Measurements from ENCODE around the gene MLLT10. TPM values are rescaled to one million over a fixed set of nuclear protein-coding genes. Genes with fewer than 3 reads are reported as not detected.

MLLT10 gene
- total RNA-seq, 2 experiments from 2014 or later, result 44.1 to 47.2 TPM

DNA sequence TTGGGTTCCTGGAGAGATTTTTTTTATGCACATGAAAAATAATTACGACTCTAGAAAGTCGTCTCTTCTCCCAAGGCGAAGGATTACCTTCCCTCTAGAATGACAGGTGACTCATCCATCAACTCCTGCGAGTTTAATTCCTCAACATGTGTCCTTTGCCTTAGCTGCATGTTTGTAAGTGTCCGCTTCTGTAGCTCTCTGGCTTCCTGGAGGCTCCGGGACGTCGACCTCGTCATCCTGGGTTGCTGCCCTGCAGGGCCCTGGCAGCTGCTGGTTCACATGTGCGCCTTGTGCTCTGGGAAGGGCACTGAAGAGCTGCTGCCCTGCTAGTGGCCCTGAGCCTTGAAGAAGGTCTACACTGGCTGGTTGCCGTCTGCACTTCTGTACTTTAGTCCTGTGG lies 210.2 kb downstream of the MLLT10 start:
- CTCF ChIA-PET, result no interaction called here
- Mint-ChIP-seq H3K4me3 (no peak overlapping the region), H3K36me3 (ENCODE audit: low read depth) (peaks cover 56% of the 10 kb centered on the region), H3K27me3 (no peaks in the 10 kb centered on the region), H3K27ac (no peak overlapping the region), H3K4me1 (peaks cover 60% of the 10 kb centered on the region), H3K9me3 (no peaks in the 10 kb centered on the region)
- no peak for DNase-seq
- POLR2A ChIA-PET, result no interaction called here

DNA sequence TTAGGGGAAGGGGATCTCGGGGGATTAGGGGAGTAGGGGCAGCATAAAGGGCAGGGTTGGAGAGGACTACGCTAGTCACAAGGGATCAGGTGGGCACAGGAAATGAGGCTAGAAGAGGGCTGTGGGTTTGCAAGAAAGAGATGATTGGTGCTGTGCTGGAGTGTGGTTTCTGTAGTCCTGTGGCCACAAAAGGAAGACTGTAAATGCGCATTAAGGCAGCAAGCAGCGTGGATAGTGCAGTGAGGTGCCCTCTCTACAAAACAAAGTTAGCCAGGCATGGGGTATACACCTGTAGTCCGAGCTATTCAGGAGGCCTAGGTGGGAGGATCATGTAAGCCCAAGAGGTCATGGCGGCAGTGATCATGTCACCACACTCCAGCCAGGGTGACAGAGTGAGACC lies 212.1 kb downstream of the MLLT10 start:
- H3K4me3 Mint-ChIP-seq, result peak overlapping the region; percentile 8
- peak overlapping the region; percentile 81 for H3K27ac Mint-ChIP-seq
- peaks cover 43% of the 10 kb centered on the region for H3K36me3 Mint-ChIP-seq (ENCODE audit: low read depth)
- ChIA-PET POLR2A (interaction anchor here (0.7 kb wide), 1 partner anchor 8 kb away, joined by 5 read pairs; no protein-coding TSS in a partner anchor), CTCF (interaction anchor here (0.5 to 1.0 kb wide), 4 partner anchors 19 to 608 kb away, joined by 3 read pairs; no protein-coding TSS in a partner anchor)
- H3K27me3 Mint-ChIP-seq, result no peaks in the 10 kb centered on the region
- H3K9me3 Mint-ChIP-seq, result no peaks in the 10 kb centered on the region
- peaks cover 42% of the 10 kb centered on the region for H3K4me1 Mint-ChIP-seq
- peak; percentile 37 for DNase-seq

DNA sequence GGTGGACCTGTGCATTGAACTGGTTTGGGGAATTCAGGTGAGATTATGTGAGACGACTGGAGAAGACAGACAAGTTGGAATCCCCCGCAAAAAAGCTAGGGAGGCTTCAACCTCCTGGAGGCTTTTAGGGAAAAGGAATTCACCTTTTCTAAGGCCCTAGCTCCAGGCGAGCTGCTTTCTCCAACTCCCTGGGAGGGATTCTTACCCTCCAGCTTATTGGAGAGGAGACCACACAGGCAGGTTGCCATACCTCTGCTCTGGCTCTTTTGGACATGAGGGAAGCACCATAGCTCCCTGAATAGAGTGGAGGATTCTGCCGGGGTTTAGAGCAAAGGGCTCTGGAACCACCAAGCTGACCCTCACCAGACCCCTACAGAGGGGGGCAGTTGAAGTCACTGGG lies 213.8 kb downstream of the MLLT10 start:
- H3K36me3 Mint-ChIP-seq (ENCODE audit: low read depth), result peaks cover 32% of the 10 kb centered on the region
- no peak overlapping the region for H3K27ac Mint-ChIP-seq
- H3K4me3 Mint-ChIP-seq, result no peak overlapping the region
- ChIA-PET POLR2A (no interaction called here), CTCF (interaction anchor here (1.2 to 1.3 kb wide), 2 partner anchors 13 to 14 kb away, joined by 3 to 4 read pairs; no protein-coding TSS in a partner anchor)
- no peaks in the 10 kb centered on the region for H3K27me3 Mint-ChIP-seq
- H3K9me3 Mint-ChIP-seq, result no peaks in the 10 kb centered on the region
- no peak for DNase-seq
- H3K4me1 Mint-ChIP-seq, result peaks cover 33% of the 10 kb centered on the region

DNA sequence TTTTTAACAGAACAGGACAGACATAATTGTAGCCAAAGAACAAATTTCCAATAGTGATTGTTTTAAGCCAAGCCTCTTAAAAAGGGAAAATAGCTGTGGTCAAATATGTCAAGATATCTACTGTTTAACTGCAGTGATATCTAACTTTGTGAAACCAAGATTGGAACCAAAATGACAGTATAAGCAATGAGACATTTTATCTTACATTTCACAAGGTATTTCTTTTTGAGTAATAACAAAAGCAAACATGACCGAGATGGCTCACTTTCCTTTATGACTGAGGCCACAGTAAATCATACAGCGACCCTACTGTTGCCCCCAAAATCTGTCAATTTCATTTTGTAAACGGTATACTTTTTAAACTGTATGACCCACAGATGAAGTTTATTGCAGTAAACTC lies 215.8 kb downstream of the MLLT10 start:
- POLR2A ChIA-PET, result no interaction called here
- H3K27me3 Mint-ChIP-seq, result no peaks in the 10 kb centered on the region
- no peaks in the 10 kb centered on the region for H3K9me3 Mint-ChIP-seq

DNA sequence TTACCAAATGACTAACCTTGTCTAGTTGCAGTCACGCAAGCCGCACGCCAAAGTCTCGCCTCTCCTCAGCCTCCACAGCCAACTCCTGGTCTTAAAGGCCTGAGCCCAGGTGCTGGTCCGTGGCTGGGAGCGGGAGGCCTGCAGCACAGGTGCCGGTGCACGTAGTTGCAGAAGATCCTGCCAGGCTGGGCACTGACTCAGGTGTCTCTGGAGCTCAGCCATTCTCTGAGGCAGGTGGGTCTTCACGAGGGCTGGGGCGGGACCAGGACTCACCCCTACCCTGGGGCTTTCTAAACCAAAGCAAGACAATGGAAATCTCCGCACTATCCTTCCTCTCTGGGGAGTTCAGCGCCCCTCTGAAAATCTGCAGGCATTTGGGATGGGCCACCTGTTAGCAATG lies 216.4 kb downstream of the MLLT10 start:
- no peaks in the 10 kb centered on the region for H3K9me3 Mint-ChIP-seq
- ChIA-PET CTCF (no interaction called here), POLR2A (no interaction called here)
- peaks cover 26% of the 10 kb centered on the region for H3K4me1 Mint-ChIP-seq
- H3K4me3 Mint-ChIP-seq, result no peak overlapping the region
- no peak for DNase-seq
- H3K27ac Mint-ChIP-seq, result no peak overlapping the region
- no peaks in the 10 kb centered on the region for H3K27me3 Mint-ChIP-seq
- H3K36me3 Mint-ChIP-seq (ENCODE audit: low read depth), result peaks cover 14% of the 10 kb centered on the region

More for the DNA sequence above, 215.8 kb downstream of the MLLT10 start:
- DNase-seq, result no peak
- peaks cover 32% of the 10 kb centered on the region for H3K4me1 Mint-ChIP-seq
- CTCF ChIA-PET, result no interaction called here
- no peak overlapping the region for H3K4me3 Mint-ChIP-seq
- H3K27ac Mint-ChIP-seq, result no peak overlapping the region
- H3K36me3 Mint-ChIP-seq (ENCODE audit: low read depth), result peaks cover 20% of the 10 kb centered on the region

DNA sequence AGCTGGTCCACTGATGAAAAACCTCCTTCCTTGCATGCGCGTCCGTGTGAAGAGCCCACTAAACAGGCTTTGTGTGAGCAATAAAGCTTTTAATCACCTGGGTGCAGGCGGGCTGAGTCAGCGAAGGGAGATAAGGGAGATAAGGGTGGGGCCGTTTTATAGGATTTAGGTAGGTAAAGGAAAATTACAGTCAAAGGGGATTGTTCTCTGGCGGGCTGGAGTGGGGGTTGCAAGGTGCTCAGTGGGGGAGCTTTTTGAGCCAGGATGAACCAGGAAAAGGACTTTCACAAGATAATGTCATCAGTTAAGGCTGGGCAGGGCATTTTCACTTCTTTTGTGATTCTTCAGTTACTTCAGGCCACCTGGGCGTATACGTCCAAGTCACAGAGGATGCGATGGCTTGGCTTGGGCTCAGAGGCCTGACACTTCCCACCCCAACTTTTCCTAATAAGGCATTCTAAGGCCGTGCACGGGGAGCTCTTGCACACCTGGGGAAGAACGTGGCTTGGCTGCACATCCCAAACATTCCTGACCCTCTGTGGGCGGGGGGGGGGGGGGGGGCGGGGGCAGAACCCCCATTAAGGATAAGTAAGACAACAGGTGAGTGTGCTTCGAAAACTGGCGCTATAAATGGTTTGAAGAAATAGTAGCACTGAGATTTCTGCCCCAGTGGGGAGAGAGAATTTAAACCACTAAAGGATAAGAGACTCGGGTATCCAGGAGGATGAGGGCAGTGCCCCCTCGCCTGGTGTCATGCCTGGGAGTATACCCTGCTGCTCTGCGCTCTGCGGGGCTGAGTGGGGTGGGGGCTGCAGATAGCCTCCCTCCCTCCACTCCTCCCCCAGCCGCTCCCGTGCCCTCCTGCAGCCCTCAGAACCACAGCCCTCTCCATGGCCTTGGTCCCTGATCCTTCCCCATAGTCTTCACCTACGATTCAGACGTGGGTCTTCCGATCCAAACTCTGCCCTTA lies 217.6 kb downstream of the MLLT10 start:
- Mint-ChIP-seq H3K9me3 (no peaks in the 10 kb centered on the region), H3K4me3 (no peak overlapping the region), H3K4me1 (peaks cover 19% of the 10 kb centered on the region), H3K27ac (peak overlapping the region; percentile 25), H3K27me3 (no peaks in the 10 kb centered on the region), H3K36me3 (ENCODE audit: low read depth) (peaks cover 8% of the 10 kb centered on the region)
- DNase-seq, result no peak
- ChIA-PET POLR2A (no interaction called here), CTCF (no interaction called here)

DNA sequence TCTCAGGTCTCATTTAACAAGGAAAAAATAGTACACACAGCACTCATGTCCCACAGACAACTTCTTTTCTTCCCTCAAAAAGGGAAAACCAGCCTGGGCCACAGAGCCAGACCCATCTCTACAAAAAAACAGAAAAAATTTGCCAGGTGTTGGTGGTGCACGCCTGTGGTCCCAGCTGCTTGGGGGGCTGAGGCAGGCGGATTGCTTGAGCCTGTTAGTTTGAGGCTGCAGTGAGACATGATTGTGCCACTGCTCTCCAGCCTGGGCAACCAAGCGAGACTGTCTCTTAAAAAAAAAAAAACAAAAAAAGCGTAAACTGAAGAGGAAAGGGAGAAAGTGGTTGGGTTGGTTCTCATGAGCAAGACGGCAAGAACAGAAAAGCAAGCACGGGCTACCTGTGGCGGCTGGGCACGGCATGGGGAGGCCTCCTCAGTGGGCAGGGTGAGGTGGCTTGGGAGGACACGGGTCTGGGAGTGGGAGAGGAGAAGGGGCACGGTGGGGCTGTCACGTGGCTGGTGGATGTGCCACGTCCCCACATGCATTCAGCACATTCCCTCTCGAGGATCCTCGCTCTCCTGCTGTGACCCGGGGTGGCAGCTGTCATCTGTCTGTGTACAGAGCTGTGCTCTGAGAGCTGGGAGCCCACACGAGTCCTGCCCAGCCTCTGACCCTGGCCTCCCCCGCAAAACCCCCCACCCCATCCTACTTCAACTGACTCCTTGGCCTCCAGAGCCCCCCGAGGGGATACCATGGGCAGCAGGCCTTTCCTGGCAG lies 219.7 kb downstream of the MLLT10 start:
- DNase-seq, result no peak
- ChIA-PET CTCF (no interaction called here), POLR2A (interaction anchor here (0.5 kb wide), 1 partner anchor 8 kb away, joined by 5 read pairs; no protein-coding TSS in a partner anchor)
- H3K36me3 Mint-ChIP-seq (ENCODE audit: low read depth), result no peaks in the 10 kb centered on the region
- H3K9me3 Mint-ChIP-seq, result no peaks in the 10 kb centered on the region
- no peaks in the 10 kb centered on the region for H3K27me3 Mint-ChIP-seq
- H3K27ac Mint-ChIP-seq, result peak overlapping the region; percentile 50
- H3K4me1 Mint-ChIP-seq, result peaks cover 5% of the 10 kb centered on the region
- H3K4me3 Mint-ChIP-seq, result no peak overlapping the region

DNA sequence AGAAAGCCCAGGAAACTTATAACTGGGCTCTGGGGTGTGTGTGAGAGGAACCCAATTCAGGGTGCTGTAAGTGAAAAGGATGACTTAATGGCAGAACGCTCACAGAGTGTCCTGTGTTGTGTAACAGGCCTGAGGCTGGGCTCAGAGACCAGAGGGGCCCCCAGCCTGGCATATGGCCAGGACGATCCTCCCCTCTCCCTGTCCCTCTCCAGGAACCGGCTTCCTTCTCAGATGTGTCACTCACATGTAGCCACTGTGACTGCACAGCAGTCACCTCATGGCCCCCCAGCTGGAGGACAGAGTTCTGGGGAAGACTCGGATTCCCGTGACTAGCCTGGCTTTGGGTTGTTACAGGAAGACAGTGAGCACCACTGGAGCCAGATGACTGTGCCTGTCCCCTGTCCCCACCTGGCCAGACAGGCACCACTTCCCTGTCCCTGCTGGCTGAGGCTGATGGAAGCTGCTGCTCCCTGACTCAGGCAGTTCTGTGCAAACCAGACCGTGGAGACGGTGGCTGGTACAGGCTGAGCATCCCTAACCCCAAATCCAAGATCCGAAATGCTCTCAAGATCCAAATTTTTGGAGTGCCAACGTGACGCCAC lies 220.5 kb downstream of the MLLT10 start:
- Mint-ChIP-seq H3K4me1 (peaks cover 5% of the 10 kb centered on the region), H3K4me3 (no peak overlapping the region), H3K9me3 (no peaks in the 10 kb centered on the region), H3K27ac (no peak overlapping the region), H3K27me3 (no peaks in the 10 kb centered on the region), H3K36me3 (ENCODE audit: low read depth) (peaks cover 5% of the 10 kb centered on the region)
- ChIA-PET CTCF (no interaction called here), POLR2A (no interaction called here)
- DNase-seq, result no peak

DNA sequence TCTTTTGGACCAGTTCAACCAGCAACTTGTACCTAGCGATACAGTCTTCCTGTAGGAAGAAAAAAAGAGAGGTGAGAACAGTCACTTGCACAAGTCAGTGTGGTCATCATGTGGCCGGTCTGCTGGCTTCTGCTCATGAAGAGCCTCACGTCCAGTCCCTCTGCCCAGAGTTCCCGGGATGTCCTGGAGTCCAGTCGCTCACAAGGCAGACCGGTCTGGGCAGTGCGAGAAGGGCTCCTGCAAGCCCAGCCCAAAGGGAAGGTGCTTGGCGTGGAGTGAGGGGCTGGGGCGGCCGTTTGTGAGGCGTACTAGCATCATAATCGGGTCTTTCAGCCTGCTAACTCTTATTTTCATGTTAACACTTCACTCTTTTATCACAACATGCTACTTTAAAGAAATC lies 222.7 kb downstream of the MLLT10 start:
- H3K27ac Mint-ChIP-seq, result no peak overlapping the region
- H3K9me3 Mint-ChIP-seq, result no peaks in the 10 kb centered on the region
- no peak overlapping the region for H3K4me3 Mint-ChIP-seq
- no peaks in the 10 kb centered on the region for H3K27me3 Mint-ChIP-seq
- H3K4me1 Mint-ChIP-seq, result peaks cover 2% of the 10 kb centered on the region
- POLR2A ChIA-PET, result no interaction called here
- no peak for DNase-seq
- H3K36me3 Mint-ChIP-seq (ENCODE audit: low read depth), result peaks cover 5% of the 10 kb centered on the region
- CTCF ChIA-PET, result interaction anchor here (2.4 kb wide), 1 partner anchor 12 kb away, joined by 6 read pairs; no protein-coding TSS in a partner anchor

DNA sequence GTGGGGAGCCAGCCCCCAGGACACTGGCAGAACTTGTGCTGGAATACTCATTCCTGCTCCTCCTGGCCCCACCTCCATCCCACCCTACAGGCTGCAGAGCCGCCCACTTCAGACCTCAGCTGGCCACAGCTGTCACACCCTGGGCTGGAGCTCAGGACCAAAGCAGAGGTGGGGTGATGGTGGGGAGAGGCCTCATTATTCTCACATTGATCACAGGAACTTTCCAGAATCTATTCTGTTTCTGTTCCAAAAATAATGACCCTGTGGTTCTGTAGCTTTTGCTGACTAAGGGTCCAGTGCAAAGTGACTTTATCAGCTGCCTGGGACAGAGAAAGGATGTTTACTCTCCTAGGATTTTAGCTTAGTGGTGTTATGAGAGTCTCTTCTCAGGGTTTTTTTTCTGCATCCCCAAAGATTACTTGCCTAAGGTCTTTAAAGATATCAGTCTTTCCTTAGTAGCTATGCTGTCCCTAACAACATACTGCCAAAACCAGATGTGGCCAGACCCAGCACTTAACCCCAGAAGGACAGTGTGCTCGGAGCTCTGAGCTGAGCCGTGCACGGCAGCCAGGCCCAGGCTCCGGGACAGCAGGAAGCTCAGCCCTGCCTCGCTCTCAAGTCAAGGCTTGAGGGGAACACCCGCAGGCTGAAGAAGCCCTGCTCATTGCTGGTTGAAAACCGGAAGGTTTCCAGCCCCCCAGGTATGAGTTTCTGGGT lies 223.3 kb downstream of the MLLT10 start:
- Mint-ChIP-seq H3K9me3 (no peaks in the 10 kb centered on the region), H3K27me3 (no peaks in the 10 kb centered on the region), H3K4me1 (peaks cover 2% of the 10 kb centered on the region), H3K4me3 (no peak overlapping the region), H3K36me3 (ENCODE audit: low read depth) (peaks cover 5% of the 10 kb centered on the region), H3K27ac (peak overlapping the region; percentile 31)
- DNase-seq, result no peak
- ChIA-PET CTCF (interaction anchor here (1.1 to 2.4 kb wide), 2 partner anchors 10 to 12 kb away, joined by 3 to 6 read pairs; no protein-coding TSS in a partner anchor), POLR2A (no interaction called here)

DNA sequence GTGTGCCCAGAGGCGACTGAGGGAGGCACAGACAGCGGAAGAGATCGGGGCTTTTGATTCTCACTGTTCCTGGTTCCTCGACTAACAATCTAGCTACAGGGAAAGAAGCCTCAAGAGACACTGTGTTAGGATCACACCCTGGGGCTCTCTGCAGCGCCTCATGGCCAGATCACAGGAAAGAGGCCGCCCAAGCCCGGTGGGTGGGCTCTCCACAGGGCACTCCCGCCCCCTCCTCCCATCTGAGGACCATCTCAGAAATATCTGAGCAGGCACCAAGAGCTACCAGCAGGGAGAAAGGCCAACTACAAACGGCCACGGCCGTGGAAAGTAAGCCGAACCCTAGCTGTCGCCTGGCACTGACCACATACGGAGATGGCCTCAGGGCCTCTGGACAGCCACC lies 224.2 kb downstream of the MLLT10 start:
- POLR2A ChIA-PET, result no interaction called here
- CTCF ChIA-PET, result interaction anchor here (1.0 to 2.4 kb wide), 4 partner anchors 9 to 263 kb away, joined by 3 to 6 read pairs (median 3); no protein-coding TSS in a partner anchor
- Mint-ChIP-seq H3K4me1 (peaks cover 2% of the 10 kb centered on the region), H3K27me3 (no peaks in the 10 kb centered on the region), H3K27ac (no peak overlapping the region), H3K4me3 (no peak overlapping the region), H3K9me3 (no peaks in the 10 kb centered on the region), H3K36me3 (ENCODE audit: low read depth) (peaks cover 5% of the 10 kb centered on the region)
- DNase-seq, result no peak

DNA sequence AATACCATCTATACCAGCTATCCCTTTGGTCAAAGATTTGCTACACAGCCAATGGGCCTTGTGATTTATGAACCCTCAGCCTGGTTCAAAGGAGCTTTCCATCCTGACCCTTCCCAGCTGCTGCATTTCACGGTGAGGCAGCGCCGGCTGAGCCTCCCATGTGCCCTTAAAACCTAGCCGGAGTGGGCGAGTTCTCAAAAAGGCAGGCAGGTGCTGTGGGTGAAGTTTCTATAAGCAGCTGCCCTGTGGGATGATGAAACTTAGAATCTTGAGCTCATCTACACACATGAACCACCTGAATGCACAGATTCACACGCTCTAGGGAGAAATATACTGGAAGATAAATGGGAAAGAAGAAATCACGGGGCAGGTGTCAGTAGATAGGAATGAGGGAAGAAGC lies 224.7 kb downstream of the MLLT10 start:
- no peaks in the 10 kb centered on the region for H3K9me3 Mint-ChIP-seq
- CTCF ChIA-PET, result interaction anchor here (0.7 to 2.4 kb wide), 4 partner anchors 10 to 263 kb away, joined by 3 to 6 read pairs (median 4); no protein-coding TSS in a partner anchor
- no peak overlapping the region for H3K27ac Mint-ChIP-seq
- no peak overlapping the region for H3K4me3 Mint-ChIP-seq
- peaks cover 6% of the 10 kb centered on the region for H3K4me1 Mint-ChIP-seq
- H3K36me3 Mint-ChIP-seq (ENCODE audit: low read depth), result peaks cover 7% of the 10 kb centered on the region
- DNase-seq, result no peak
- POLR2A ChIA-PET, result no interaction called here
- H3K27me3 Mint-ChIP-seq, result no peaks in the 10 kb centered on the region
